Measurements from ENCODE around the gene GRM4.

Gene GRM4

DNA sequence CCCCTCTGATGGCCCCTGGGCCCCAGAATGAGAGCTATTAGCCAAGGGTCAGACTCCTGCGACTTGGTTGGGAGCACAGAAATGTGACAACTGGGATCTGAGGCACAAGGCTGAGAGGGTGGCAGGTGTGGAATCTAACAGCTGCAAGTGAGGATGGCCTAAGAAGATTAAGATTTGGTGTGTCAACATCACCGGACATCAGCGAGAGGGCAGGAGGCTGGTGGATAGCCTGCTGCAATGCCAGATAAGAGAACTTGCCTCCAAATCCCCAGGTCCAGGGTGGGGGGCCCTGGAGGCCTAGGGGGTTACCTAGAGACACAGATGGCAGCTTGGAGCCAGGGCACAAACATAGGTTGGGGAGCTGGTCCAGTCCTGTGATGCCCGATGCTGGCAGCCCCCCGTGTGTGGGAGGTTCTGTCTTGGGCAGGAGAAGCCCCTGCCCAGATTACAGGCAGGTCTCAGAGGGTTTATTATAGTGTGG lies 155.8 kb downstream of the GRM4 start:
- no peak for DNase-seq

GRCh38 chr6:33989016-33989854 lies 156.7 kb downstream of the GRM4 start:
- DNase-seq, result no peak

- DNase-seq, result peak; percentile 92
These were observed 157.5 kb downstream of the GRM4 start for GRCh38 chr6:33988121-33989015.

GRCh38 chr6:33987531-33988021 lies 158.3 kb downstream of the GRM4 start:
- peak; percentile 33 for DNase-seq

DNA sequence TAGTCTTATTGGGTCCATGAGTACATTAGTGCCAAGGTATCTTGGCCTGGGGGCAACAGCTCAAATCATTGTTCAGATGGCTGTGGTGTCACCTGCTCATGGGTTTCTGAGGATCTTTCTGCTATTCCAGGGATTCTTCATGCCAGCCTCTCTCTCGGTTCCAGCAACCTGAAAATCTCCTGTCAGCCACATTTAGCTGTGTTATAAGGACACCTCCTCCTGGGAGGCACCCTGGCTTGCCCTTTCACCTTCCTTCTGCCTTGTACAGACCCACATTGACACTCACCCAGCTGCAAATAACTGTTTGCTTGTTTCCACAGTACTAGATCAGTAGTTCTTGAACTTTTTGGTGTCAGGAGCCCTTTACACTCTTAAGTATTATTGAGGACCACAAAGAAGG lies 159.9 kb downstream of the GRM4 start:
- no peak for DNase-seq

DNA sequence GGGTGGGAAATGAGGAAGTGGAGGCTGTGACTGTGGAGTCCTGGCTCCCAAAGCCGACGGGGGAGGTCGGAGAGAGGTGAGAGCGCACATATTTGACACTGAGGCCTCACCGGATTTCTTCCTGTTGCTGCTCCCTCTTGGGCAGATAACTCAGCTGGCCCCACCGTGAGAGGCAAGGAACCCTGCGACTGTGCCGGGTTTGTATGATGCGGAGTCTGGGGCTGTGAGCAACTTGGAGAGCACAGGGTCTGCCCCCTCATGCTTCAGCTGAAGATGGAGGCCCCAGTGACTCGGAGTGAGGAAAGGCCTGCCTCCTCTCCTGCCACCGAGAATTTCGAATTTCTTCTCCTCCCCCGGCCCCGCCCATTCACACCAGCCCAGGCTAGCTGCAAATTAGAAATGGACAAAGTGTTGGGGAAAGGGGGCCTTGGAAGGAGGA lies 160.6 kb downstream of the GRM4 start:
- DNase-seq, result no peak

DNA sequence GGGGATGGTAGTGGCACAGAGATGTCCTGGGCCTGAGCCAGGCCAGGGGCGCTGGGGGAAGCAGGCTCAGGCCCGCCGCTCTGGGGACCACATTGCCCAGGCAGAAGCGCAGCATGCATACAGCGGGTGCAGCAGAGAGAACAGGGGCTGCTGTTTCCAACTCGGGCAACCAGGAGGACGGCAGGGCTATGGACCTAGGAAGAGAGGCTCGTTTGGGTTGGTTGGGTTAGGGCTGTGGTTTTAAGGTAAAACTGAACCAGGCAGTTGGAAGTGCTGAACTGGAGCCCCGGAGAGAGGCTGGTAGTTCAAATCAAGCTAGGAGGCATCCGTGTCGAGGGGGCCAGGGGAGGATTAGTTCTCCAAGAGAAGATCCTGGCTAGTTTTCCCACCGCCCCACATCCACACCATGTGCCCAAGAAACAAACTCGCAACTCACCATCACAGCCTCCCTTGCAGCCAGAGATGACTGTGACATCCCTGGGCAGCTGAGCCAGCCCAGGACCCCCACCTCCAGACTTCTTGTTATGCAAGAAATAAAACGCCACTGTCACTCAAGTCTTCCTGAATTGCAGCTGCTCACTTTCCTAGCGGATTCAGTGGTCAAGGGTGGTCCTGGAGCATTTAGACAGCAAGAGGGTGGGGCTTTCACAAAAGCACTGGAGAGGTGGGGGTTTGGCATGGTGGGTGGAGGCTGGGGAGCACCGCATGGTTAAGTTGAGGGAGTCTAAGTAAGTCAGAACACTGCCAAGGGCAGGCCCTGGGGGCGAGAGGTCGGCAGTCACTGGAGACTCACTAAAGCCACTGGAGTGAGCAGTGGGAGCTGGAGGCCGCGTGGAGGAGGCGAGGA lies 161.2 kb downstream of the GRM4 start:
- DNase-seq, result no peak

DNA sequence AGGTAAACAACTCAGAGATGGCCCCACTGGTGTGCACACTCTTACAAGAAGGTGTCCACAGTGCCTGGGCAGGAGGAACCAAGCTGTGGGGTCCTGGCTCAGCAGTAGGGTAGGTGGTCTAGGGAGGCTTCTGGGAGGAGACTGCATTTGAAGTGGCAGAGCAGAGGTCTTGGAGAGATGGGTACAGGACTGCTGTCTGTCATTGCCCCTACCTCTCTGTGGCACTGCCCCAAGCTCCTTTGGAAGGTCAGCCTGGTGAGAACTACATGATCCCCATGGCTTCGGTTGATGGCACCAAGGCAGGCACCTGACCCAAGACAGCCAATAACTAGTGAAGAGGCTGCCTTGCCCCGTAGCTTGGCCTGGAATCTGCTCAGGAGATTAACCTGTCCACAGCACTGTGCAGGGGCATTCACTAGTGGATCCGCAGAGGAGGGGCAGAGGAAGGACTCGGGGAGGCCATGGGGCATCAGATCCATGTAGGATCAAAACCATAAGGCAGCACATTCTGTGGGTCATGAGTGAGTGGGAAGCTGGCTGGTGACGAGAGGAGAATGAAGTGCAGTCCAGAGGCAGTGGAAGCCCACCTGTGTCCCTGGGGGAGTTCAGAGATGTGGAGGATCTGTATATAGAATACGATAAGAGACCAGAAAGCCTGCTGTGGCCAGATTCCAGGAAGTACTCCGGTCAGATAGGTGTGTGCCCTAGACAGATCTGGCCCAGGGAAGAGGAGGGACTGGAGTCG lies 162.0 kb downstream of the GRM4 start:
- no peak for DNase-seq

GRCh38 chr6:33983109-33983716 lies 162.7 kb downstream of the GRM4 start:
- DNase-seq, result no peak

DNA sequence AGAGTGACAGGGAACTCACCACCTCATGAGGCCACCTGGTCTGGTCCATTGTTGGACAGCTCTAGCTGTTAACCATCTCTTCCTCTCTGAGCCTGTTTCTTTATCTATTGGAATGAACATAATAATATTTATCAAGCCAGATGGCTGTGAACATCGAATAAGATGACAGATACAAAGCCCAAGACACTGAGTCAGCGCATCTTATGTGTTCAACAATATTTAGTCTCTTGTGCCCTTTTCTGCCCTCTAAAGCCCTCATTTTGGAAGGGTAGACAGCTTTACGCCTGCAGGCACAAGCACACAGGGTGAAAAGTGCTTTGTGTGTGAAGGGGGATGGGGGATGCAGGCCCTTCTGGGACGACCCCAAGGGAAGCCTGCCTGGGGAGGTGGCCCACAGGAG lies 164.0 kb downstream of the GRM4 start:
- DNase-seq, result no peak

DNA sequence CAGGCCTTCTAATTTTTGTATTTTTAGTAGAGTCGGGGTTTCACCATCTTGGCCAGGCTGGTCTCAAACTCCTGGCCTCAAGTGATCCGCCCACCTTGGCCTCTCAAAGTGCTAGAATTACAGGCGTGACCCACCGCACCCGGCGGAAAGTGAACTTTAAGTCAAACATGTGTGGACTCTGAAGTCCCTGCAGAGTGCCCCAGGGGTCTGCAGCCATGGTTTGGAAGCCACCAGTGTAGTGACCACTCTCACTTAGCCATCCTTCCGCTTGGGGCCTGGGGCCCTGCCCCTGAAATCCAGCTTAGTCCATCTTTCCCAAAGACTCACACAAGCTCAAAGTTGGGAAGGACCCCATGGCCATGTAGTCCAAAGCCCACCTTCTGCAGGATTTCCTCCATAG lies 164.5 kb downstream of the GRM4 start:
- DNase-seq, result no peak

- no peak for DNase-seq
These were observed 165.4 kb downstream of the GRM4 start for GRCh38 chr6:33980176-33981175.

- no peak for DNase-seq
These were observed 166.1 kb downstream of the GRM4 start for GRCh38 chr6:33979750-33980149.

- DNase-seq, result no peak
These were observed 167.3 kb downstream of the GRM4 start for GRCh38 chr6:33978412-33979150.

GRCh38 chr6:33977606-33978411 lies 168.1 kb downstream of the GRM4 start:
- no peak for DNase-seq

DNA sequence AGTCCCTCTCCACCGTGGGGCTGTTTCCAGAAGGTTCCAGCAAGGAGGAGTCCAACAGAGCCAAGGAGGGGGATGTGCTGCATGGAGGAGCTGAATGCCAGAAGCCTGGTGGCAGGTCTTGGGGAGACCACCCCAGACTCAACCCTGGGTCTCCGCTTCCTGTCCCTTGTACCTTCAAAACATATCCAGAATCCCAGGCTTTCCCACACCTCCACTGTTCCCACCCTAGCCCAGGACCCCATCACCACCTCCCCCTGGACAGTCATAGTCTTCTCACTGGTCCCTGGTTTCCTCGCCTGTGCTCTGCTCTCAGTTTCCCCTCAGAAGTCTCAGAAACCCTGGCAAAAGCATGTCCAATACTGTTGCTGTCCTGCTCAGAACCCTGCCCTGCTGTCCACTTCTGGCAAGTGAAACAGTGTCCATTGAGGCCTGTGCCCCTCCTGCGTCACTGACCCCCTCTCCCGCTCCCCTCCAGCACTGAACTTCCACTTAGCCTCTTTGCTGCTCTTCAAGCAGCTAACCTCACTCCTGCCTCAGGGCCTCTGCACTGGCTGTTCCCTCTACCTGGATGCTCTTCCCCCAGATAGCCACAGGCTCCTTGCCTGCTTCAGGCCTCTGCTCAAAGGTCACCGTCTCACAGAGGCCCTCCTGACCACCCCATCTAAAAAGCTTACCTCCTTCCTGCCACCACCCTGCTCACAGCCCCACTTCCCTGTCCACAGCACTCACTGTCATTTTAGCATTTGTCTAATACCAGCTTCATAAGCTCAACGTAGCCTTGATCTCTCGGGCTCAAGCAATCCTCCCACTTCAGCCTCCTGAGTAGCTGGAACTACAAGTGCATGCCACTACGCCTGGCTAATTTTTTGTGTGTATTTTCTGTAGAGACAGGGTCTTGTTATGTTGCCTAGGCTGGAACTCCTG lies 169.2 kb downstream of the GRM4 start:
- no peak for DNase-seq

Data from NCI-H345 (cell line).